ENCODE data around the gene UMODL1.

UMODL1 gene

GRCh38 chr21:42037943-42038342 lies 33.2 kb upstream of the UMODL1 start:
- no peak overlapping the region for H3K4me3 ChIP-seq
- no peak overlapping the region for H3K27ac ChIP-seq

GRCh38 chr21:42038393-42038792 lies 32.7 kb upstream of the UMODL1 start:
- Histone ChIP-seq H3K27ac (peak overlapping the region in 9 of 21 experiments; percentile 25 to 86 (median 61)), H3K4me3 (no peak overlapping the region)

- Histone ChIP-seq H3K4me3 (no peak overlapping the region), H3K27ac (peak overlapping the region in 15 of 21 experiments; percentile 22 to 86 (median 59))
These were observed 32.2 kb upstream of the UMODL1 start for GRCh38 chr21:42038826-42039425.

GRCh38 chr21:42039470-42039901 lies 31.6 kb upstream of the UMODL1 start:
- no peak overlapping the region for H3K4me3 ChIP-seq
- H3K27ac ChIP-seq: peak overlapping the region in 20 of 21 experiments; percentile 1 to 86 (median 61)

GRCh38 chr21:42039911-42040351 lies 31.2 kb upstream of the UMODL1 start:
- H3K4me3 ChIP-seq: no peak overlapping the region
- peak overlapping the region in 20 of 21 experiments; percentile 1 to 86 (median 61) for H3K27ac ChIP-seq

- Histone ChIP-seq H3K27ac (peak overlapping the region in 17 of 21 experiments; percentile 1 to 86 (median 66)), H3K4me3 (no peak overlapping the region)
These were observed 30.5 kb upstream of the UMODL1 start for GRCh38 chr21:42040411-42041180.

GRCh38 chr21:42041246-42041645 lies 29.9 kb upstream of the UMODL1 start:
- no peak overlapping the region for H3K4me3 ChIP-seq
- H3K27ac ChIP-seq: peak overlapping the region in 9 of 21 experiments; percentile 24 to 82 (median 46)

- Histone ChIP-seq H3K4me3 (no peak overlapping the region), H3K27ac (no peak overlapping the region)
These were observed 29.4 kb upstream of the UMODL1 start for GRCh38 chr21:42041711-42042110.

GRCh38 chr21:42042651-42043050 lies 28.5 kb upstream of the UMODL1 start:
- no peak overlapping the region for H3K4me3 ChIP-seq
- H3K27ac ChIP-seq: no peak overlapping the region

GRCh38 chr21:42043201-42043895 lies 27.8 kb upstream of the UMODL1 start:
- H3K4me3 ChIP-seq: no peak overlapping the region
- H3K27ac ChIP-seq: no peak overlapping the region

- Histone ChIP-seq H3K4me3 (no peak overlapping the region), H3K27ac (no peak overlapping the region)
These were observed 27.2 kb upstream of the UMODL1 start for GRCh38 chr21:42043961-42044360.

GRCh38 chr21:42044871-42045495 lies 26.1 kb upstream of the UMODL1 start:
- H3K27ac ChIP-seq: no peak overlapping the region
- no peak overlapping the region for H3K4me3 ChIP-seq

GRCh38 chr21:42047821-42048613 lies 23.1 kb upstream of the UMODL1 start:
- Histone ChIP-seq H3K4me3 (no peak overlapping the region), H3K27ac (peak overlapping the region in 2 of 21 experiments; percentile 15 to 39)

- no peak overlapping the region for H3K27ac ChIP-seq
- H3K4me3 ChIP-seq: no peak overlapping the region
These were observed 22.1 kb upstream of the UMODL1 start for GRCh38 chr21:42048870-42049577.

- Histone ChIP-seq H3K4me3 (no peak overlapping the region), H3K27ac (no peak overlapping the region)
These were observed 21.3 kb upstream of the UMODL1 start for GRCh38 chr21:42049578-42050430.

- Histone ChIP-seq H3K27ac (no peak overlapping the region), H3K4me3 (no peak overlapping the region)
These were observed 19.3 kb upstream of the UMODL1 start for GRCh38 chr21:42051788-42052187.

GRCh38 chr21:42055425-42055824 lies 15.7 kb upstream of the UMODL1 start:
- H3K4me3 ChIP-seq: no peak overlapping the region
- peak overlapping the region in 1 of 21 experiments; percentile 10 for H3K27ac ChIP-seq

- Histone ChIP-seq H3K27ac (peak overlapping the region in 16 of 21 experiments; percentile 2 to 76 (median 50)), H3K4me3 (no peak overlapping the region)
These were observed 14.6 kb upstream of the UMODL1 start for GRCh38 chr21:42056468-42056867.

Data from skin epidermis (tissue), 12 donors.